CD14-positive monocyte (primary cell): ENCODE measurements around the gene TTLL11. TPM values are rescaled to one million over a fixed set of nuclear protein-coding genes. Genes with fewer than 3 reads are reported as not detected.

Source experiments
- DNase-seq, 3 donors: peaks; one replicate each; pipeline ENCODE4 v3.0.0-alpha.2; 2011 to 2022
- H2AFZ ChIP-seq: 2 replicates; pipeline ENCODE4 v1.6.0; 2012; ENCODE audit warnings: mild to moderate bottlenecking, low read depth, low read length, inconsistent platforms; ENCODE audit not compliant: insufficient read depth, poor library complexity, severe bottlenecking
- H3K27ac ChIP-seq, 2 donors: 1 replicate in 1 of 2; 2 replicates in 1 of 2; pipeline ENCODE4 v1.5.1; 2012 to 2013; ENCODE audit warnings: low read length in 2 of 2, control low read depth in 1 of 2, inconsistent platforms in 1 of 2, low read depth in 1 of 2, mild to moderate bottlenecking in 1 of 2
- H3K27me3 ChIP-seq, 2 donors: one replicate each; pipeline versions ENCODE4 v1.6.0 to v1.6.1; 2011 to 2013; ENCODE audit warnings: low read length in 2 of 2; ENCODE audit not compliant: control insufficient read depth in 2 of 2, insufficient read depth in 2 of 2
- H3K36me3 ChIP-seq, 2 donors: replicated peaks in 1 of 2; 1 replicate in 1 of 2; 2 replicates in 1 of 2; pipeline versions ENCODE4 v1.5.1 to v1.6.1; 2012 to 2013; ENCODE audit warnings: low read length in 2 of 2, control low read depth in 1 of 2, inconsistent platforms in 1 of 2, mild to moderate bottlenecking in 1 of 2; ENCODE audit not compliant: insufficient read depth in 2 of 2, control insufficient read depth in 1 of 2
- H3K4me1 ChIP-seq, 2 donors: 1 replicate in 1 of 2; 2 replicates in 1 of 2; pipeline versions ENCODE4 v1.5.1 to v1.6.1; 2012 to 2013; ENCODE audit warnings: low read length in 2 of 2, control low read depth in 1 of 2, inconsistent platforms in 1 of 2, mild to moderate bottlenecking in 1 of 2, moderate library complexity in 1 of 2; ENCODE audit not compliant: insufficient read depth in 2 of 2, control insufficient read depth in 1 of 2
- H3K4me2 ChIP-seq: replicated peaks from 2 replicates; pipeline ENCODE3; 2012; ENCODE audit warnings: low read length, moderate library complexity, mild to moderate bottlenecking; ENCODE audit not compliant: poor library complexity, severe bottlenecking; ENCODE audit errors: extremely low read depth
- H3K4me3 ChIP-seq, 3 experiments: fragments of 200-600 bp in 1 of 3; sonication (generic) in 1 of 3; replicated peaks in 1 of 3; 1 replicate in 2 of 3; 2 replicates in 1 of 3; pipeline ENCODE4 v1.5.1; 2011 to 2013; ENCODE audit warnings: low read length in 3 of 3, mild to moderate bottlenecking in 3 of 3, control low read depth in 2 of 3, low read depth in 2 of 3, inconsistent platforms in 1 of 3, moderate library complexity in 1 of 3
- H3K79me2 ChIP-seq: 2 replicates; pipeline ENCODE4 v1.6.0; 2012; ENCODE audit warnings: mild to moderate bottlenecking, control low read depth, inconsistent platforms, low read length, moderate library complexity; ENCODE audit not compliant: insufficient read depth
- H3K9ac ChIP-seq: 2 replicates; pipeline ENCODE4 v1.6.0; 2017; ENCODE audit warnings: low read length, mild to moderate bottlenecking; ENCODE audit not compliant: insufficient read depth, poor library complexity, severe bottlenecking
- H3K9me3 ChIP-seq, 2 donors: replicated peaks in 1 of 2; 1 replicate in 1 of 2; 2 replicates in 1 of 2; pipeline versions ENCODE4 v1.5.1 to v1.6.1; 2012 to 2013; ENCODE audit warnings: low read length in 2 of 2, control low read depth in 1 of 2; ENCODE audit not compliant: control insufficient read depth in 1 of 2, insufficient read depth in 1 of 2
- H4K20me1 ChIP-seq: 2 replicates; pipeline ENCODE4 v1.6.0; 2012; ENCODE audit warnings: mild to moderate bottlenecking, low read length, control low read depth, moderate library complexity; ENCODE audit not compliant: insufficient read depth
- H3K27ac Mint-ChIP-seq, 7 donors: one replicate each; pipeline ENCODE4 v1.8.0; 2020; ENCODE audit warnings: mild to moderate bottlenecking in 7 of 7, mixed read lengths in 7 of 7, moderate library complexity in 6 of 7, inconsistent platforms in 2 of 7
- H3K27me3 Mint-ChIP-seq, 3 donors: one replicate each; pipeline ENCODE4 v1.8.0; 2021 to 2022; ENCODE audit warnings: low read depth in 3 of 3, mild to moderate bottlenecking in 3 of 3, mixed read lengths in 3 of 3, moderate library complexity in 3 of 3, inconsistent platforms in 1 of 3
- H3K36me3 Mint-ChIP-seq, 2 donors: one replicate each; pipeline ENCODE4 v1.8.0; 2020; ENCODE audit warnings: mixed read lengths in 2 of 2, inconsistent platforms in 1 of 2, mild to moderate bottlenecking in 1 of 2
- H3K4me1 Mint-ChIP-seq: one replicate; pipeline ENCODE4 v1.8.0; 2020; ENCODE audit warnings: mild to moderate bottlenecking, mixed read lengths
- H3K4me3 Mint-ChIP-seq, 2 donors: one replicate each; pipeline ENCODE4 v1.8.0; 2020; ENCODE audit warnings: mild to moderate bottlenecking in 2 of 2, mixed read lengths in 2 of 2, moderate library complexity in 1 of 2
- H3K9me3 Mint-ChIP-seq, 7 donors: one replicate each; pipeline ENCODE4 v1.8.0; 2020 to 2022; ENCODE audit warnings: mixed read lengths in 7 of 7, mild to moderate bottlenecking in 6 of 7, moderate library complexity in 6 of 7, inconsistent platforms in 2 of 7
- WGBS: methylation state at CpG from one replicate; pipeline ENCODE4 v1.1.5; 2013; ENCODE audit warnings: missing lambda C conversion rate; ENCODE audit not compliant: insufficient coverage; 5-methylcytosine and 5-hydroxymethylcytosine counted together
- intact Hi-C, 2 donors: fragments of 100-400 bp; cut with micrococcal nuclease; formaldehyde crosslinking; loops; one replicate each; pipeline versions ENCODE4 v1.15.0 to v1.15.1; 2023
- polyA plus RNA-seq, 3 donors: library from polyadenylated mRNA; depleted of rRNA in 1 of 3; unstranded in 2 of 3; stranded (reverse) in 1 of 3; fragments of 300-500 nt in 2 of 3; fragments of >200 nt in 1 of 3; fragmentation: Illumina TruSeq in 2 of 3; gene quantifications; 1 replicate in 2 of 3; 2 replicates in 1 of 3; pipeline ENCODE4 v1.2.3, GENCODE V29; 2012 to 2021
- TF ChIP-seq, protein P1 (sequence below): fragments of 200-600 bp; IDR thresholded peaks from one replicate; pipeline ENCODE4 v1.8.0; 2022; ENCODE audit warnings: antibody characterized with exemption, mild to moderate bottlenecking

TTLL11 gene
- polyA plus RNA-seq, 3 donors, result 2.9 to 3.5 (median 3.1) TPM

DNA sequence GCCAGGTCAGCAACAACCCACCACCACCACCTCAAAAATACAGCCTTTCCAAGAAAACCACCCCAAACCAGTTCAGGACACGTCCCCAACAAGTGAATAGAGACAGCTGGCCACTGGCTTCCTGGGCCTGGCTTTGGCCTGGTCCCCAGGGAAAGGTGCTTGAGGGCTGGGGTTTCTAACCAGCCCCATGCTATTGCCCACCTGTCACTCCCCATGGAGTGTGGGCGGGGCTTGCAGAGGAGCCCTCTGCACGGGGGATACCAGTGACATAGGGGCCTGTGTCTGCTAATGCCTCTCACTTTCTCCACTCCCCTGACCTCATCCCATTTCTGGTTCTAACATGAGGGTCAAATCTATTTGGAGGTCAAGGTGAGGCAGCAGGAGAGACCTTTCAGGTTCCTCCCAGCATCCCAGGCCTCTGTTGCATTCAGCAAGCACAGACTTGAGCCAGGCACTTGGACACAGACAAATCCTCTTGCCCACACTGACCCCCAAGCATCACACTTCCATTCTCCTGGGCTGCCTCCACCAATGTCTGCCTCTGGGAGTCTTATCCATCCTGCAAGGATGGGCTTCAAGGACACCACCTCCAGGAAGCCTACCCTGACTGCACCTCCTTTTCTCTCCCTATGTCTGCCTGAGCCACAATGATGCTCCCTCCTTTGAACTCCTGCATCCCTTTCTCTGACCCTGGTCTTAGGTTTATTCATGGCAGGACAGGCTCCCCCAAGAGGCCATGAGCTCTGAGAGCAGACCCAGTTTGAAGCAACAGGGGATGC lies 16.1 kb upstream of the TTLL11 start:
- Mint-ChIP-seq H3K4me1 (no peaks in the 10 kb centered on the region), H3K9me3 (peaks cover 1 to 7% (median 2%) of the 10 kb centered on the region in 7 donors), H3K27ac (no peak overlapping the region), H3K4me3 (no peak overlapping the region), H3K27me3 (peaks cover 0 to 4% (median 3%) of the 10 kb centered on the region in 3 donors), H3K36me3 (no peaks in the 10 kb centered on the region)
- Histone ChIP-seq H3K9ac (no peak overlapping the region), H3K4me1 (no peaks in the 10 kb centered on the region), H3K79me2 (no peaks in the 10 kb centered on the region), H3K27me3 (no peaks in the 10 kb centered on the region), H3K27ac (no peak overlapping the region), H3K4me2 (no peak overlapping the region), H3K4me3 (no peak overlapping the region), H3K36me3 (no peaks in the 10 kb centered on the region), H4K20me1 (no peaks in the 10 kb centered on the region), H2AFZ (no peak overlapping the region), H3K9me3 (no peaks in the 10 kb centered on the region)
- DNase-seq, result no peak
- intact Hi-C loops, result no loop called here
- TF ChIP-seq, protein P1, sequence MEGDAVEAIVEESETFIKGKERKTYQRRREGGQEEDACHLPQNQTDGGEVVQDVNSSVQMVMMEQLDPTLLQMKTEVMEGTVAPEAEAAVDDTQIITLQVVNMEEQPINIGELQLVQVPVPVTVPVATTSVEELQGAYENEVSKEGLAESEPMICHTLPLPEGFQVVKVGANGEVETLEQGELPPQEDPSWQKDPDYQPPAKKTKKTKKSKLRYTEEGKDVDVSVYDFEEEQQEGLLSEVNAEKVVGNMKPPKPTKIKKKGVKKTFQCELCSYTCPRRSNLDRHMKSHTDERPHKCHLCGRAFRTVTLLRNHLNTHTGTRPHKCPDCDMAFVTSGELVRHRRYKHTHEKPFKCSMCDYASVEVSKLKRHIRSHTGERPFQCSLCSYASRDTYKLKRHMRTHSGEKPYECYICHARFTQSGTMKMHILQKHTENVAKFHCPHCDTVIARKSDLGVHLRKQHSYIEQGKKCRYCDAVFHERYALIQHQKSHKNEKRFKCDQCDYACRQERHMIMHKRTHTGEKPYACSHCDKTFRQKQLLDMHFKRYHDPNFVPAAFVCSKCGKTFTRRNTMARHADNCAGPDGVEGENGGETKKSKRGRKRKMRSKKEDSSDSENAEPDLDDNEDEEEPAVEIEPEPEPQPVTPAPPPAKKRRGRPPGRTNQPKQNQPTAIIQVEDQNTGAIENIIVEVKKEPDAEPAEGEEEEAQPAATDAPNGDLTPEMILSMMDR, result no peak
- 100% methylated on average over 1 of the region's 3 CpGs for WGBS

GRCh38 chr9:122107291-122107805 lies 14.2 kb upstream of the TTLL11 start:
- no peak overlapping the region for H3K9ac ChIP-seq
- TF ChIP-seq, protein P1, result no peak
- H2AFZ ChIP-seq, result no peak overlapping the region
- Mint-ChIP-seq H3K9me3 (peaks cover 7 to 12% (median 7%) of the 10 kb centered on the region in 7 donors), H3K4me1 (no peaks in the 10 kb centered on the region), H3K27ac (peak overlapping the region in 1 of 7 donors; percentile 38), H3K36me3 (no peaks in the 10 kb centered on the region), H3K27me3 (peaks cover 0 to 4% (median 3%) of the 10 kb centered on the region in 3 donors), H3K4me3 (no peak overlapping the region)
- WGBS, result 97% methylated on average over 3 of the region's 7 CpGs
- H3K9me3 ChIP-seq, result peaks cover 0 to 3% of the 10 kb centered on the region in 2 donors
- no peaks in the 10 kb centered on the region for H3K27me3 ChIP-seq
- no peaks in the 10 kb centered on the region for H3K36me3 ChIP-seq
- H3K4me3 ChIP-seq, result no peak overlapping the region
- H3K4me1 ChIP-seq, result no peaks in the 10 kb centered on the region
- H4K20me1 ChIP-seq, result no peaks in the 10 kb centered on the region
- intact Hi-C loops, result no loop called here
- DNase-seq, result no peak
- H3K79me2 ChIP-seq, result no peaks in the 10 kb centered on the region
- H3K4me2 ChIP-seq, result no peak overlapping the region
- H3K27ac ChIP-seq, result no peak overlapping the region
